Gastroesophageal sphincter (tissue), 3 donors: Measurements from ENCODE around the gene TMEM60.

Experiments
- CTCF ChIP-seq, 4 experiments: fragments of 200-600 bp in 2 of 4; fragments of 450-650 bp in 2 of 4; sonication (generic) in 1 of 4; IDR thresholded peaks; one replicate each; pipeline ENCODE4 v1.5.1; 2017 to 2019; ENCODE audit warnings: antibody characterized with exemption in 4 of 4, mild to moderate bottlenecking in 2 of 4, moderate library complexity in 2 of 4
- POLR2A ChIP-seq, 2 donors: fragments of 450-650 bp; IDR thresholded peaks; one replicate each; pipeline ENCODE4 v1.6.1; 2017; ENCODE audit warnings: antibody characterized with exemption in 2 of 2, mild to moderate bottlenecking in 2 of 2, moderate library complexity in 1 of 2
- POLR2AphosphoS5 ChIP-seq: sonication (generic); formaldehyde crosslinking; IDR thresholded peaks from one replicate; pipeline ENCODE4 v1.6.1; 2017; ENCODE audit warnings: antibody characterized with exemption

GRCh38 chr7:77783545-77783944, 14.7 kb downstream of the TMEM60 start:
- no peak for TF ChIP-seq CTCF (IDR thresholded peaks at IDR 0.05)
- TF ChIP-seq POLR2A (IDR thresholded peaks at IDR 0.05): no peak
- TF ChIP-seq POLR2AphosphoS5: no peak
